GM03348 (cell line): ENCODE data around the gene OCSTAMP.

Experiments
- DNase-seq: peaks from one replicate; pipeline ENCODE4 v3.0.0; 2012; ENCODE audit warnings: low spot score

The OCSTAMP gene

DNA sequence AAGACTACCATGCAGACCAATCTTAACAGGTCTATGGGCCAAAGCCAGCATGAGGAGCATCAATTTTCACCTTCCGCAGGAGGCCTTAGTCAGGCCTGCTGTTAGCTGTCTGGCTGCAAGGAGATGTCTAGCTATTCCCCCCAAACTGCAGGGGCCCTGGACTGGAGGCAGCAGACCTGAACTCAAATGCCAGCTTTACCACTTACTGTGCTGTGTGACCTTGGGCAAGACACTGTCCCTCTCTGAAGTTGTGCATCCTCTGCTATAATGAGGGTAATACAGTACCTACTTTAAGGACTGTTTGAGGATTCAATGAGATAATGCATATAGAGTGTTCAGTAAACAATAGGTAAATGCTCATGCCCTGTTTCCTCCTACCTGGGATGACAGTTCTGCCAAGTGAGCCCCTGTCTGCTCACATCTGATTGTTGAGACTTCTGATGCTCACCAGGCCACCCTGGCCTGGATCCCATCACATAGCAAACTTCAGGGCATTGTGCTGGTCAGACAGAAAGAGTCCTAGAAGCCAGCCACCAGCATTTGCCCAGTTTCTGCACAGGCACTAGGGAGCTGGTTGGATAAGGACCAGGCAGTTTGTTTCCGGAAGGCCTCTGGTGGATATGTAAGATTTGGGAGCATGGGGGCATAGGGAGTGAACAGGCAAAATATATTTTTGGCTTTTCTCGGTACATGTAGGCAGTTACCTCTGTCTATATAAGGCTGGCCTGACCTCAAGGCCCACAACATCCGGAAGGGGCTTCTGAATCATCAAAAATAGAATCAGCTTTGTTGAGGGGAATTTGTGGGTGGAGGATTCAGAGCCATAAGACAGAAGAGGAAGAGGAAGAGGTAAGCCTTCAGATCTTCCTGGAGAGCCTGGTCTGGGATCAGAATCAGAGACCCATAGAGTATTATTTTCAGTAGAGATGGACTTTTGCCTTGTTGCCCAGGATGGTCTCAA lies 2.3 kb upstream of the OCSTAMP start:
- no peak for DNase-seq

DNA sequence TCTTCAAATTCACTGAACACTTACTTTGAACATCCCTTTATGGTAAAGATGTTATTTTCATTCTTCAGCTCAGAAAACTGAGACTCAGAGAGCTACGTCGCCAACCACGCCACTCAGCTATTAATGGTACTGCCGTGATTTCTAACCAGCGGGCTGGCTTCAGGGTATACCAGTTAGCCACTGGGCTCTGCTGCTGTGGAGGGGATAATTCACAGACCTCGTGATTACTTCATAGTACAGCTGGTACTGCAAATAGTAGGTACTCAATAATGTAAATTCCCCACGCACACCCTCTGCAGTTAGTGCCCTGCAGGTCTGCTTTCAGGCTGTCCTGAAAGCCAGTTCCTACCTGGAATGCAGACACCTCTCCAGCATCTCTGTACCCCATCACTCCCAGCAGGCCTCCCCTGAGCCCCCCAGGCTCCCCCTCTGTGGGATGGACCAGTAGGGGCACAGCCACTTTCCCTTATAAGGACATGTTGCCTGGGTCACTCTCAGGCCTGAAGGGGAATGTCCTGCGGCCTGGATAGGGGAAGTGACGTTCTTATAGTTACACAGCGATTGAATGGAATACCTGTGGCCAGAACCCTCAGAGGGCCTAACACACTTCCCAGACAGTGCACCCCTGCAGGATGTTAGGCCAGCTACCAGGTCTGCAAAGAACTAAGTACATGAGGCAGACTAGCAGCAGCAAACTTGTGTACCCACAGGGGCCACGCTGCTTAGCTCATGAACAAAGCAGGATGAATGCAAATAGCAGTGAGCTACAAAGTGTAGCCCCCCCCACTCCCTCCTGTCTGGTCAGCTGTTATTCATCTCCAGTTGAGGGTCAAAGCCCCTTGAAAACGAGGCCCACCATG lies 1.3 kb upstream of the OCSTAMP start:
- no peak for DNase-seq

DNA sequence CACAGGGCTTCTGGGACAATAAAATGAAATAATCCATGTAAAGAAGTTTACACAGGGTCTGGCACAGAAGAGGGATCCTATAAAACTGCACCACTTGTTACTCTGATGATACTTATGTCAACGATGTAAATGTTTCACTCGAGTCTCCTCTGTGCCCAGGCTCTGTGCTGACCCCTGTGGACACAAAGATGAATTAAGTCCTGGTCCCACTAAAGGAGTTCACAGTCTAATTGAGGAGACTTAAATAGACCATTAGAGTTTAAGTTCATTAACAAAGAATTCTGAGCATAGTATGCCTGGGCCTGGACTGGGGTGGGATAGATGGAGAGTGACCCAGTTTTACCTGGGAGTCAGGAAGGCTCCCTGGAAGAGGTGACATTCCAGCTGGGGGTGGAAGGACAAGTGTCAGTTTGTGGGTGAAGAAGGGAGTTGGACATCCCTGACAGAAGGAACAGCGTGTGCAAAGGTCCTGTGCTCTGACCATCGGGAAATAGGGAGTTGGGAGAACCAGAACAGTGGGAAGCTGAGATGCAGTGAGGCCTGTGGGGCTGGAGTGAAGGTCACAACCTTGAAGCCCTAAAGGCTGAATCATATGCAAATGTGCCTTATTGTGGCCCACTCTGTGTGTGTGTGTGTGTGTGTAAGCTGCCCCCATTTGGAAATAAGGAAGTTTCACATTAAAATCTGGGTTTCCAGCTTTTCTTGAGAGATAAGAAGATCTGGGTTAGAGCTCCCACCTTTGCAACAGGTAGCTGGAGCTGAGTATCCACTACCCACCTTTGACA lies 1.1 kb downstream of the OCSTAMP start:
- DNase-seq: no peak

DNA sequence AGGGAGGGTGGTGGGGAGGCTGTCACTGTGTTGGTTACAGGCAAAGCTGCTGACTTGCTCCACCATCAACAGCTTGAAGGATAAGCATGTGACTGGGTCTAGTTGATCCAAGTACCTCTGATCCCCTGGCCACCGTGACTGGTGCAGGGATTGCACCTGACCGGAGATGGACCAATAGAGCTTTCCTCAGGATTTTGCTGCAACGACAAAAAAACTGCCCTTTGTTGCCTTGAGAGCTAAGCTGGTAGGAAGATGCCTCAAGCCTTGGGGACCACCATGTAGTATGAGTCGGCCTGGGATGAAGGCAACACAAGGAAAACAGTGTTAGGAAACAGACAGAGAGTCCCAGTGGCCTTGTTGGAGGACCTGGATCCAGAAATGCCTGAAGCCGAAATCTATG lies 1.8 kb downstream of the OCSTAMP start:
- no peak for DNase-seq

DNA sequence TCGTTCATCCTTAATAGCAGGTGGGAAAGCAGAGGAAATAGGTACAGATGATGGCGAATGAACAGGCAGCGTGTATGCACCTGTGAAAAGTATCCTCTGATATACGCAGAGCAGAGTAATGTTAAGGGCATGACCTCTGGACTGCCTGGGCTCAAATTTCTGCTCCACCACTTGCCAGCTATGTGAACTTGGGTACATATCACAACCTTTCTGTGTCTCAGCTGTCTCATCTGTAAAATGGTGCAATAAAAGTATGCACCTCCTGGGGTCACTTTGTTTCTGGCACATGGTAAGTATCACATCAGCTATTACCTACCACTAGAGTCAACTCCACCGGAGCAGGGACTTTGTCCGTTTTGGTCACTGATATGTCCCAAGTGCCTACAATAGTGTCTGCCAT lies 2.5 kb downstream of the OCSTAMP start:
- DNase-seq: no peak

DNA sequence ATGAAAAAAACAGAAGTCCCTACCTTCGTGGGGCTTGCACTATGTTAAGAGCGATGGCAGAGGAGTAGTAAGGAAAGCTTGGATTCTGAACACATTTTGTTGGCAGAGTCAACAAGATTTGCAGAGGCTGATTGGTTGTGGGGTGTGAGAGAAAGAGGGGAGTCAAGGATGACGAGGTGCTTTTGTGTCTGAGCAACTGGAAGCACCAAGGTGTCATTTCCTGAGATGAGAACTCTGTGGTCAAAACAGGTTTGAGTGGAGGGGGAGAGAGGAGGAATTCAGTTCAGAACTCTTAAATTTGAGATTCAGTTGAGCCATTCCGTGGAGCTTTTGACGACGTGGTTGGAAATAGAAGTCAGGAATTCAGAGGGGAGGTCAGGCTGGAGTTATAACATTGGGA lies 3.5 kb downstream of the OCSTAMP start:
- DNase-seq: no peak

DNA sequence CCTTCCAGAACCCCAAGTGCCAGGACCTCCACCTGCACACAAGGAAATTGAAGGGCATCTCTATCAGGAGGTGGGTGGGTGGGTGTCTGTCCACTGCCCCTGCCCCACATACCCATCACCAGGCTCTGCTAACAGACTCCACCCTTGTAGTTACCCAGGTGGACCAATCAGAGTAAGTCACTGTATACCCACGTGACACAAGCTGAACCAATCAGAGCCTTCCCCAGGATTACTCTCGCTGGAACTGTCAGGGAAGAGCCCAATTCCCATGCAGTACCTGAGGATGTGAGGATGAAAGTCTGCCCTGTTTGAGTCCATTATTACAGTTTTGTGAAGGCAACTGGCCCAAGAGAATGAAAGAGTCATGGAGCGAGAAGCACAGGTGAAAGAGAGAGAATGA lies 4.2 kb downstream of the OCSTAMP start:
- DNase-seq: no peak

DNA sequence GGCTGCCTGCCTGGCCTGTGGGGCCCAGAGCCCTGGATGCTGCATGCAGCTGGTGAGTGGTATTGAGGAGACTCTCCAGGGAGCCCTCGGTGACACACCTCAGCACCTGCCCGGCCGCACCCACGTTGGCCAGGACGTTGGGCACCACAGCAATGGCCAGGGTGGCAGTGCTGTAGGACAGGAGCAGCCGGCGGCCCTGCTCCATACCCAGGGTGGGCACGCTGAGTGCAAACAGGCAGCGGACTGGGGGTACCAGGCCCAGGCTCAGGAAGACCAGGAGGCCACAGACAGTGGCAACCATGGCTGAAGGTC lies 4.7 kb downstream of the OCSTAMP start:
- no peak for DNase-seq

DNA sequence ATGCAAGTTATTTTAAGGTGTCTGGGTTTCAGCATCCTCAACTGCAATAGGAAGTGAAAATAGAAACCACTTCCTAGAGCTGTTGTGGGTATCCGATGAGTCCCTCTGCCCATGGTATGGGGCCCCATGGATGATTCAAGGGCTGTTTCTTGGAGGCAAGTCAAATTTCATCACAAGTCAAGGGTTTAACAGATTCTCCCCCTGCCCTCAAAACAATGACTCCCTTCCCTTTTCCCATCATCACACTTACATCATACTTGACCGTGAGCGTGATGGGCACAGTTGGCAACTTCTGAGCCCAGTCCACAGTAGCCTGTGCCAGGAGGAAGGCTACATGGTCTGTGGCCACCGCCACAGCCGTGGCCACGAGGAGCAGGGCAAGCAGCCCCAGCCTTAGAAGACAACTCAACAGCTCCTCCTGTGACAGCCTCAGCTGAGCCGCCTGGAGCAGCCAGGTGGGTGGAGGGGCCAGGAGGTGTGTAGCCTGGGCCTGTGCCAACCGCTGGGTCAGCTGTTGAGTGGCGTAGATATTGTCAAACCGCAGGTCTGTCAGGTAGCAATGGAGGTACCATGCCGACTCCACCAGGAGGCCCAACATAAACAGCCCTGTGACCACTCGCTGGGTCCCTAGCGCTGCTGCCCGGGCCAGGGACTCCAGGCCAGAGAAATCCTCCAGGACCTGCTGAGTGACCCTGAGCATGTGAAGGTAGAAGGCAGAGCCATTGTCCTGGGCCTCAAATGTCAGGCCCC lies 5.2 kb downstream of the OCSTAMP start:
- DNase-seq: no peak

DNA sequence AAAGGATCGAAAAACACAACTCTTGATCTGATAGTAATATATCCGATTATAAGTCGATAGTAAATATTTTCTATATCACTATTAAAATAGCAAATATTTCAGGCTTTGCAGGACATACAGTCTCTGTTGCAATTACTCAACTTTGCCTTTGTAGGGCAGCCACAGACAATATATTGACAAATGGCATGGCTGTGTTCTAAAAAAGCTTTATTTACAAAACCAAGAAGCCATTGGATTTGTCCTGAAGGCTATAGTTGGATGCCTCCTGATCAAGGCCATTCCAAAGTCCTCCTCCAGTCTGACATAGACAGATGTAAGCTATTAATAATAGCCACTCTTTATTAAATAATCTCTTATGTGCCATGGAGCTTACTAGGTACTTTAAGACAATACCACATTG lies 5.9 kb downstream of the OCSTAMP start:
- DNase-seq: no peak

DNA sequence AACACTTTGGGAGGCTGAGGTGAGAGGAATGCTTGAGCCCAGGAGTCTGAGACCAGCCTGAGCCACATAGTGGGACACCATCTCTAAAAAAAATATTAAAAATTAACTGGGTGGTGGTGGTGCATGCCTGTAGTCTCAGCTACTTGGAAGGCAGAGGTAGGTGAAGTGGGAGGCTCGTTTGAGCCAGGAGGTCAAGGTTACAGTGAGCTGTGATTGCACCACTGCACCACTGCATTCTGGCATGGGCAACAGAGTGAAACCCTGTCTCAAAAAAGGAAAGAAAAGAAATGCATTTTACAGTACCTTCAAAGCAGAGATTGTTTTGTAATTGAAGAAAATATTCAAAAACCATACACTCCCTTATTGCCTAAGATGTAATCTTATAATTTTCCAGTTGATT lies 6.5 kb downstream of the OCSTAMP start:
- no peak for DNase-seq

DNA sequence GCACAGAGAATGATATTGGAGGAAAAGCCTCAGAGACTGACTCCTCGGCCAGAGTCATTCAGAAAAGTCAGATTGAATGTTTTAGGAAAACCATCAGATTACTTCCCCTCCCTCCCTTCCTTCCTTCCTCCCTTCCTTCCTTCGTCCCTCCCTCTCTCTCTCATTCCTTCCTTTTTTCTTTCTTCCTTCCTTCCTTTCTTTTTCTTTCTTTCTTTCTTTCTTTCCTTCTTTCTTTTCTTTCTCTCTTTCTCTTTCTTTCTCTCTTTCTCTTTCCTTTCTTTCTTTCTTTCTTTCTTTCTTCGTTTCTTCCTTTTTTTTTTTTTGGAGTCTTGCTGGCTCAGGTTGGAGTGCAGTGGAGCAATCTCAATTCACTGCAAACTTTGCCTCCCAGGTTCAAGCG lies 7.4 kb downstream of the OCSTAMP start:
- DNase-seq: no peak

DNA sequence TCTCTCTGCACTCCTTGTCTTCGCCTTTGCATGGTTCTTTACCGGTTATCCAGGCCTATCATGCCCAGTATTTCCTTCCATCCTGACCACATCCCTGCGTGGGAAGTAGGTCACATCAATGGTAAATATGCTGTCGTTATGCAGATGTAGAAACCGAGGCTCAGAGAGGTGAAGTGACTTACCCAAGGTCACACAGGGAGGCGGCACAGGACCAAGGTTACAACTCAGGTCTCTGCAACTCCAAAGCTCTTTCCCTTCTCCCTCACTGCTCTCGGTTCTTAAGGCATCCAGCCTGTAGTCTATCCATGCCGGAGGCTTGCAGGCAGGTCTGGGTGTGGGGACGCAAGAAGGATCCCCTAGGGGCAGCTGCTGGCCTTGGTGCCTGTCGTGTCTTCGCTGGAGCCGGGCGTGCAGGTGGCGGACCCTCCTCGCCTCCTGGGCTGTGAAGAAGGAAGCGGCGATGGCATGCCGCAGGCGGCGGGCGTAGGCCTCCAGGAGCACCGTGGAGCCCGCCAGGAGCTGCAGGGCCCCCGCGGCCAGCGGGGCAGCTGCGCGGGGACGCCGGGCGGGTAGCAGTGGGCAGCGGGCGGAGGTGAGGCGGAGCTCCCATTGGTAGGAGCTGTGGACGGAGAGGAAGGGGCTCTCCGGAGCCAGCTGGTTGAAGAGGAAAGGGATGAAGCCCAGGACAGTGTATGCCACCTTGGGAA lies 9.1 kb downstream of the OCSTAMP start:
- no peak for DNase-seq

DNA sequence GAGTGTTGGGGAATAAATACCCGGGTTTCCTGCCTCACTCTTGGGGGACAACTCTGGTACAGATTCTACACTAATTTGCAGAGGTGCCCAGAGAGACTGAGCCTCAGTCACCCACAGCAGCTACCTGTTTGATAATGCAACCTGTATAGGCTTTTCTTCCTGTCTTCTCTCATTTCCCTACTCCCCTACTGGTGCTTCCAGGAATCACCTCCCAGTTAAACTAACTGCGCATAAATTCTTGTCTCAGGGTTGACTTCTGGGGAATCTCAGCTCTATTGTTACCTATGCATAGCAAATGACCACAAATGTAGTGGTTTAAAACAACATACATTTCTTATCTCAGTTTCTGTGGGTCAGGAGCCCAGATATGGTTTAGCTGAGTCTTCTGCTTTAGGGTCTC lies 11.3 kb downstream of the OCSTAMP start:
- no peak for DNase-seq

DNA sequence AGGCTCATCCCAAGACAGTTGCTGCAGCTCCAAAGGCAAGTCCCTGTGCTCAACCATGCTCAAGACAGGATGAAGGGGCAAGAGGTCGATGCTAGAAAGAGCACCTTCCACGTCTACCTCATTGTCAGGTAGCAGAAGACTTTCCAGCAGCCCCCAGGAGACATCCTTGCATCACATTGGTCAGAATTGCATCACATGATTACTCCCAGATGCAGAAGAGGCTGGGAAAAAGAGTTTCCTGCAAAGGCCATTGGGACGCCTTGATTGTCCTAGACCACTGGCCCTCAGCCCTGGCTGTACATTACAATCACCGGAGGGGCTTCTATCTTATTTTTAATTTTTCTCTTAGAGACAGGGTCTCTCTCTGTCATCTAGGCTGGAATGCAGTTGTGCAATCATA lies 19.8 kb downstream of the OCSTAMP start:
- DNase-seq: no peak

DNA sequence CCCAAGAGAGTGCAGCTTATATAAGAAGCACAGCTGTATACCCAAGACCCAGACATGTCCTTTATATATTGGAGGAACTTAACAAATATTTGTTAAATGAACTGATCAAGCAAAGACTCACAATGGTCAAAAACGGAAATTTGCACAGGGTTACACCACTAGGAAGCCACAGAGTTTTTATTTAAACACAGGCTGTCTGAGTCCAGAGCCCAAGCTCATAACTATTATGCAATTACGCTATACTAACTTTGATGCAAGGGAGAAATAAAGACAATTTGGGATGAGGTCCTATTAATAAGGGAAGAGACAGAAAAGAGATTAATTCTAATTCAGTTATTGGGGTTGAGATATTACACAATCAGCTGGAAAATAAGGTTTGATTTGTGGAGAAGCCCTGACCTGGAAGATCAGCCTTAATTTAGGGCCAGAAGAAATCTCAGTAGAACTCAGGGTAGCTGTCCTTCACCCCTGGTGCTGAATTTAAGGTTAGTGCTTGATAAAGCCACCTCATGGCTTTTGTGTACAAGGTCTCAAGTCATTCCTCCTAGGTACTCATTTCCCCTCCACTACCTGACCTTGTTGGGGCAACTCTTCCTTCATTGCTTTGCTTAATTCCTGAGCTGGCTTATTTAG lies 26.6 kb downstream of the OCSTAMP start:
- no peak for DNase-seq

DNA sequence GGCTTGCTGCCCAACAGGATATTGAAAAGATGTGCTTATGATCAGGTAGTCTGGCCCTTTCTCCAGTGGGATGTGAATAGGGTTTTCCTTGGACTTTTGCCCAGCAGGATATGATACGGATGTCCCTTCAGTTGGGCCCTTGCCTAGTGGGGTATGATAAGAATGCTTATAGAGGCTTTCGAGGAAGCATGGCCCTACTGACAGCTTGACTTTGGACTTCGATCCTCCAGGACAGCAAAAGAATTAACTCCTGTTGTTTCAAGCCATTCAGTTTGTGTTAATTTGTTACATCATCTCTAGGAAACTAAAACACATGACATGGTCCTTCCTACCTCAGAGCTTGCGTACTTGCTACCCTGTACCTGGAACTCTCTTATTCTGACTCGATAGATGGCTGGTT lies 27.3 kb downstream of the OCSTAMP start:
- no peak for DNase-seq

DNA sequence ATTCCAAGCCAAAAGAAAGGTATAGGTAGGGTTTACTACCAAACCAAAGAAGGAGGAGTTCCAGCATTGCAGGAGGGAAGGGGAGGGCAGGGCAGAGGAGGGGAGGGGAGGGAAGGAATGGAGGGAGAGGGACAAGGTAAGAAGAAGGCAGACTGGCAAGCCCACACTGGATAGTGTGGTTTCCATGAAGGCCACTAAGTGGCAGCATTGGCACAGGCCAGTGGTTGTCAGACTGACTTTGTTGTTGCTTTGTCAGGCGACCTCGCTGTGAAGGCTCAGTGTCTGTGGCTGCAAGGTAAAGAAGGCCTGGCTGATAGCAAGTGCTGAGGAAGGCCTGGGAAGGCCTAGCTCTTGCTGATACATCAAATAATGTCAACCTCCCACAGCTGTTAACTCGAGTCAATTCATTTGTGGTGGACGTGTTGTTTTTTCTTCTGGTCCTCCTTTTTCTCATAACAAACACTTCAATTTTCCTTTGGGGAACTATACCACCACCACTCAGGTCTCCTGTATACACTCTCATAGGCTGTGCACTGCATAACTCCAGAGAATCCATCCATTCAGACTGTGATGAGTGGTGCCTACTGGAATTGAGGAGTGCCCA lies 29.4 kb downstream of the OCSTAMP start:
- DNase-seq: peak; percentile 73

DNA sequence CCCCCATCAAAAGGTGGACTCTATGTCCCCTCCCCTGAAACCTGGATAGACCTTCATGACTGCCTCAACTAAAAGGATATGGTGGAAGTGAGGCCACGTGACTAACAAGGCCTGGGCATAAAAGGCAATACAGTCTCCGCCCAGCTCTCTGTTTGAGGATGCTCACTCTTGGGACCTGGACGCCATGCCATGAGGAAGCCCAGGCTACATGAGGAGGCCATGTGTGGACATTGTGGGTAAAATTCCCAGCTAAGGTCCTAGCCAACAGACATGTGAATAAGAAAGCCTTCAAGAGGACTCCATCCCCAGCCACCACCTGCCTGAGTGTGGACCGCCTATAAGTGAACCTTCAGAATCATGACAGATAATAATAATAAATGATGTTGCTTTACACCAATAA lies 29.9 kb downstream of the OCSTAMP start:
- no peak for DNase-seq

DNA sequence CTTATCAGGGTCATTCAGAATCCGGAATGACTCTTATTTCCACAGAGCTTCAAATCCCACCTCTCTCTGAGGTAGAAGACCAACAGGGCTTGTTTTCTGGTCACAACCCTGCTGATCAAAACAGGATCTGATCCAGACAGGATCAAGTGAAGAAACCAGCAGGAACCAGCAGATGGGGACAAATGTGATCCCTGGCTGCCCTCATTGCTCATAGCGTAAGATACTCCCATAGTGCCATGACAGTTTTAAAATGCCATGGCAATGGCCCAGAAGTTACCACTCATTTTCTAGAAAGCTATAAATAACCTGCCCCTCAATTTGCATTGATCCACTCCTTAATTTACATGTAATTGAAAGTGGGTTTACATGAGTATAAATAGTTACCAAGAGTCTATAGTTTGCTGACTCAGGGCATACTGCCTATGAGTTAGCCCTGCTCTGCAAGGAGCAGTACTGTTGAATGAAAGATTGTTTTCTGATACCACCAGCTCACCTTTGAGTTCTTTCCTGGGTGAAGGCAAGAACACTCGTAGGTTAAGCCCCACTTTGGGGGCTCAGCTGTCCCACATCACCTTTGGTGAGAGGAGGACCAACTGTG lies 30.9 kb downstream of the OCSTAMP start:
- no peak for DNase-seq
